Heart left ventricle (tissue), 16 donors: ENCODE results near the gene CDT1. TPM values are rescaled to one million over a fixed set of nuclear protein-coding genes. Genes with fewer than 3 reads are reported as not detected.

Source experiments
- ATAC-seq, 4 donors: fragments of 200-7000 bp; cut with Tn5 transposase; one replicate each; pipeline ENCODE4 v1.9.1; 2020 to 2022; ENCODE audit warnings: moderate library complexity in 4 of 4, mild to moderate bottlenecking in 3 of 4, moderate number of reproducible peaks in 1 of 4
- DNase-seq, 5 donors: peaks; one replicate each; pipeline ENCODE4 v3.0.0-alpha.2; 2020
- H3K27ac ChIP-seq, 12 donors: fragments of 200-600 bp; sonication (generic) in 4 of 12; one replicate each; pipeline versions ENCODE4 v1.5.0 to v1.8.0; 2016 to 2022; ENCODE audit warnings: mild to moderate bottlenecking in 2 of 12
- H3K27me3 ChIP-seq, 9 donors: fragments of 200-600 bp; sonication (generic) in 2 of 9; one replicate each; pipeline versions ENCODE4 v1.5.1 to v1.8.0; 2016 to 2022; ENCODE audit warnings: mild to moderate bottlenecking in 3 of 9
- H3K36me3 ChIP-seq, 9 donors: fragments of 200-600 bp; sonication (generic) in 2 of 9; one replicate each; pipeline versions ENCODE4 v1.5.0 to v1.8.0; 2018 to 2022; ENCODE audit warnings: mild to moderate bottlenecking in 2 of 9
- H3K4me1 ChIP-seq, 12 donors: fragments of 200-600 bp; sonication (generic) in 4 of 12; one replicate each; pipeline versions ENCODE4 v1.5.0 to v1.8.0; 2016 to 2022; ENCODE audit warnings: mild to moderate bottlenecking in 3 of 12
- H3K4me3 ChIP-seq, 12 donors: fragments of 200-600 bp; sonication (generic) in 4 of 12; one replicate each; pipeline versions ENCODE4 v1.5.0 to v1.8.0; 2017 to 2022; ENCODE audit warnings: mild to moderate bottlenecking in 9 of 12, moderate library complexity in 4 of 12
- H3K9me3 ChIP-seq, 12 donors: fragments of 200-600 bp; sonication (generic) in 4 of 12; one replicate each; pipeline versions ENCODE4 v1.5.0 to v1.8.0; 2016 to 2022; ENCODE audit warnings: mild to moderate bottlenecking in 1 of 12
- POLR2A ChIP-seq, 2 donors: fragments of 450-650 bp; IDR thresholded peaks; one replicate each; pipeline ENCODE4 v1.6.1; 2017; ENCODE audit warnings: antibody characterized with exemption in 2 of 2, mild to moderate bottlenecking in 2 of 2, moderate library complexity in 2 of 2
- WGBS, 4 donors: extraction: QIAGEN DNeasy Blood & Tissue Kit in 2 of 4; methylation state at CpG; one replicate each; pipeline versions ENCODE4 v1.1.5 to v1.1.7; 2013 to 2018; 5-methylcytosine and 5-hydroxymethylcytosine counted together
- intact Hi-C, 10 donors: fragments of 100-400 bp; cut with DNase I; formaldehyde crosslinking; loops; one replicate each; pipeline versions ENCODE4 v1.11.1 to v1.14.2; 2022
- polyA plus RNA-seq, 2 donors: library from polyadenylated mRNA; stranded (reverse); fragments of 200-250 nt; gene quantifications; one replicate each; pipeline ENCODE4 v1.2.3, GENCODE V29; 2013
- total RNA-seq, 9 donors: library from RNA; depleted of rRNA in 2 of 9; stranded (reverse); fragments of >200 nt in 2 of 9; fragmentation: NEBNext Ultra II Directional in 3 of 9; extraction: Animal tissue kit (Norgen Biotek cat#: 25700) in 3 of 9; gene quantifications; one replicate each; pipeline versions ENCODE4 v1.1.0 to v1.2.4, GENCODE V29; 2016 to 2023
- TF ChIP-seq, protein P1 (sequence below), 12 donors: fragments of 200-600 bp; sonication (generic) in 4 of 12; IDR thresholded peaks; one replicate each; pipeline versions ENCODE4 v1.5.0 to v1.8.0; 2018 to 2022; ENCODE audit warnings: antibody characterized with exemption in 12 of 12, mild to moderate bottlenecking in 5 of 12
- donor health status: ischemic (EF 13 %, LVEDD 7.1; RV severe dilation, severe dysfunction).
- donor health status: healthy with polysubstance abuse.
- donor health status: DM: no; HTN: yes; CAD: no.
- donor health status: DM: no; HTN: no; CAD: no.
- donor health status: ischemic (EF 25% LVEDD 6.9; RV normal size, moderate dysfunction).
- donor health status: ischemic (EF 25% LVEDD 5.7; RV mildly dilated, moderate dysfunction).
- donor health status: healthy.
- donor health status: DM: yes; HTN: yes; CAD: no.
- donor health status: ischemic (EF 35%, LVEDD 5.7; RV mildly dilated, moderate dysfunction).
- donor health status: nonischemic (EF 11% LVEDD 7.7; RV severe dilation, severe dysfunction).
- donor health status: DM: yes; HTN: yes; CAD: no.
- donor health status: PGD.
- donor health status: ischemic (EF 29% LVEDD 5.4; RV normal size, mild dysfunction).
- donor health status: nonischemic (EF 23%, LVEDD 6.1; RV moderate dilation, normal function).

The CDT1 gene
- total and polyA plus RNA-seq, 11 donors: 0.19 to 6.1 (median 0.61) TPM

DNA sequence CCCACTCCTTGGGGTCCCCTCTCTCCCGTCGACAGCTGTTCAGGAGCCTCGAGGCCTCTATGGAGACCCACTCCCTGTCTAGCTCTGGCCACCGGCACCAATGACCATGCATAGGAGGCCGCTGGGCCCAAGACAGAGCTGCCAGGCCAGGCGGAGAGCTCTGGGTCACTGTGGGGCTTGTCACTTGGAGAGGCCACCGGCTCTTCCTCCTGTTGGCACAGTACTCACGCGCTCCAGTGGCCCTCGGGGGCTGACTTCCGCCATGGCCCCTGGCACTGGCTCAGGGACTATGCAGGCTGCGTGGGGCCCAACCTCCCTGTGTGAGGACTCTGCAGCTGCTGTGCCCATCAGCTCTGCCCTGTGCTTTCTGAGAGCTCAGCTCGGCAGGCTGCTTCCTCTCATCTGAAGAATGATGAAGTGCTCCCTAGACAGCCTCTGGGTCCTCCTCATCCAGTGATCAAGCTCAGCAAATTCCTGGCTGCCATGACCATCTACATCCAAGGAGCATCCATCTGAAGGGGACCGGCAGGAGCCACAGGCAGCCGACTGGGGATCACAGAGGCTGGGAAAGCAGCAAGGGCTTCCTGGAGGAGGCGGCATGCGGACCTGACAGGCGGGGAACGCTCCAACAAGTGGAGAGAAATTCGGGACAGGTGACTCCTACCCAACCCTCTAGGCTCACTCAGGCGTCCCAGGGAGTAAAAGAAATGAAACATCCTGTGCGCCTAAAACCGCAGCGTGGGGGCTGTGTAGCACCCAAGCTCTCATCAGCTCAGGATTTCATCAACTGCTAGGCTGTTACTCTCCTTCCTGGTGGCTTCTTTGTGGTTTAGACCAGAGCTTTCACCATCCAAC lies 36.4 kb downstream of the CDT1 start:
- intact Hi-C loops: no loop called here
- 92 to 96% (median 93%) methylated on average over 13 to 24 of the region's 24 CpGs for WGBS, 4 donors
- no peak overlapping the region for H3K4me3 ChIP-seq
- peaks cover 0 to 49% (median 27%) of the 10 kb centered on the region in 9 donors for H3K36me3 ChIP-seq
- no peaks in the 10 kb centered on the region for H3K27me3 ChIP-seq
- no peaks in the 10 kb centered on the region for H3K4me1 ChIP-seq
- no peaks in the 10 kb centered on the region for H3K9me3 ChIP-seq
- no peak for DNase-seq
- TF ChIP-seq, protein P1, sequence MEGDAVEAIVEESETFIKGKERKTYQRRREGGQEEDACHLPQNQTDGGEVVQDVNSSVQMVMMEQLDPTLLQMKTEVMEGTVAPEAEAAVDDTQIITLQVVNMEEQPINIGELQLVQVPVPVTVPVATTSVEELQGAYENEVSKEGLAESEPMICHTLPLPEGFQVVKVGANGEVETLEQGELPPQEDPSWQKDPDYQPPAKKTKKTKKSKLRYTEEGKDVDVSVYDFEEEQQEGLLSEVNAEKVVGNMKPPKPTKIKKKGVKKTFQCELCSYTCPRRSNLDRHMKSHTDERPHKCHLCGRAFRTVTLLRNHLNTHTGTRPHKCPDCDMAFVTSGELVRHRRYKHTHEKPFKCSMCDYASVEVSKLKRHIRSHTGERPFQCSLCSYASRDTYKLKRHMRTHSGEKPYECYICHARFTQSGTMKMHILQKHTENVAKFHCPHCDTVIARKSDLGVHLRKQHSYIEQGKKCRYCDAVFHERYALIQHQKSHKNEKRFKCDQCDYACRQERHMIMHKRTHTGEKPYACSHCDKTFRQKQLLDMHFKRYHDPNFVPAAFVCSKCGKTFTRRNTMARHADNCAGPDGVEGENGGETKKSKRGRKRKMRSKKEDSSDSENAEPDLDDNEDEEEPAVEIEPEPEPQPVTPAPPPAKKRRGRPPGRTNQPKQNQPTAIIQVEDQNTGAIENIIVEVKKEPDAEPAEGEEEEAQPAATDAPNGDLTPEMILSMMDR (IDR thresholded peaks at IDR 0.05): no peak
- TF ChIP-seq POLR2A (IDR thresholded peaks at IDR 0.05): no peak
- no peak for ATAC-seq
- H3K27ac ChIP-seq: no peak overlapping the region

DNA sequence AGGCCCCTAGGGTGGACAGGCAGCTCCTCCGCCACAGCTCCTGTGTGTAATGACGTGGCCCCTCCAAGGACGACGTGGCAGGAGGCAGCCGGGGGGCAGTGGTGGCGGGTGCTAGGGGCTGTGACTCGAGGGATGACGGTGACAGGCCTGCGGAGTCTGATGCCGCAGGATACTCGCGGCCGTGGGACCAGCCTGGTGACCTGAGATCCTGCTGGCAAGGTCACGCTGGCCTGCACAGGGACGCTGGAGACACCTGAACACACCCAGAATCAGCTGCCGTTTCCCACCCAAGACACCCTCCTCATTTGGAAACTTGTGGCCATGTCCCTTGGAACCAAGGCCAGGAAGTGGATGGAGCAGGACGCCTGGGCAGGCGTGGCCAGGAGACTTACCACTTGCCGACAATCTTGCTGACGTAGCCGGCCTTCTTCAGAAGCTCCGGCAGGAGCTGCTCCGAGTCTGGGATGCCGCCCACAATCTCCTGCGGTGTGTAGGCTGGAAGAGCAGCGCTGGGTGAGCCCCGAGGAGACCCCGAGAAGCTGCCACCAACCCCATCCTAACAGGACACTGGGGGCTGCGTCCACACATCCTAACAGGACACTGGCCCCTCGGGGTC lies 37.1 kb downstream of the CDT1 start:
- no peaks in the 10 kb centered on the region for H3K9me3 ChIP-seq
- peaks cover 0 to 43% (median 22%) of the 10 kb centered on the region in 9 donors for H3K36me3 ChIP-seq
- ATAC-seq (no peak), DNase-seq (no peak)
- no peaks in the 10 kb centered on the region for H3K4me1 ChIP-seq
- no peak overlapping the region for H3K4me3 ChIP-seq
- WGBS, 4 donors: 94 to 97% (median 95%) methylated on average over 23 to 30 of the region's 30 CpGs
- TF ChIP-seq, protein P1 (IDR thresholded peaks at IDR 0.05): no peak
- no peak for TF ChIP-seq POLR2A (IDR thresholded peaks at IDR 0.05)
- no peaks in the 10 kb centered on the region for H3K27me3 ChIP-seq
- H3K27ac ChIP-seq: no peak overlapping the region
- intact Hi-C loops: no loop called here

DNA sequence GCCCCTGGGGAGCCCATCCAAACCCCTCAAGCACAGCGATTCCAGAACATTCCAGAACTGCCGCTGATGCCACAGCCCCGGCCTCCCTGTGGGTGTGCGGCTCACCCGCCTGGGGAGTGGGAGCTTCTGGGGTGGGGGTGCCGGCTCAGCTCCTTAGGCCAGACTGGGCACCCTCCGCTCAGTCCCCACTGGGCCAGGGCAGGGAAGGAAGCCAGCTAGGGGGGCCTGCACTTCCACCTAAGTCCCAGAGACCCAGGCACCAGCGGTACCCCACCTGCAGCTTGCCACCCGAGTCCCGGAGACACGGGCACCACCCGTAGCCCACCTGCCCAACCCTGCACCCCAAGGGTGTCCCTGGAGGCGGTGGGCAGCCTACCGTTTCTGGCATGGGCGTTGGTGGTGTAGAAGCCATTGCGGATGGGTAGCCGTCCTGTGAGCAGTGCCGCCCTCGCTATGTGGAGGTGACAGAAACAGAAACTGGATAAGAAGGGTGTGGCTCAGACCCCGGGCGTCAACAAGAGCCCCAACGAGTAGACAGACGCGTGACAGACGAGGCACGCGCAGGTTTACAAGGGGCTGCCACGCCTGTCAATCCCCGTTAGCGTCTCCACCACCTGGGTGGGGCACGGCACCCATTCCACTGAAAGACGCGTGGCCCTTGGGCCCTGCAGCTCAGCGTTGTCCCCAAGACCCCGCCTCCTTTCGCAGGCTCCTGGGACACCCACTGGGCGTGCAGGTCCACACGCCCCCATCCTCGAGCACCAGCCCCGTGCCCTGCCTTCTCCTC lies 38.1 kb downstream of the CDT1 start:
- TF ChIP-seq POLR2A (IDR thresholded peaks at IDR 0.05): no peak
- TF ChIP-seq, protein P1 (IDR thresholded peaks at IDR 0.05): no peak
- H3K27me3 ChIP-seq: no peaks in the 10 kb centered on the region
- 92 to 94% (median 94%) methylated on average over 23 to 40 of the region's 40 CpGs for WGBS, 4 donors
- H3K9me3 ChIP-seq: no peaks in the 10 kb centered on the region
- intact Hi-C loops: no loop called here
- ATAC-seq (no peak), DNase-seq (no peak)
- H3K4me1 ChIP-seq: no peaks in the 10 kb centered on the region
- H3K36me3 ChIP-seq: peaks cover 0 to 43% (median 22%) of the 10 kb centered on the region in 9 donors
- H3K4me3 ChIP-seq: no peak overlapping the region
- H3K27ac ChIP-seq: no peak overlapping the region

DNA sequence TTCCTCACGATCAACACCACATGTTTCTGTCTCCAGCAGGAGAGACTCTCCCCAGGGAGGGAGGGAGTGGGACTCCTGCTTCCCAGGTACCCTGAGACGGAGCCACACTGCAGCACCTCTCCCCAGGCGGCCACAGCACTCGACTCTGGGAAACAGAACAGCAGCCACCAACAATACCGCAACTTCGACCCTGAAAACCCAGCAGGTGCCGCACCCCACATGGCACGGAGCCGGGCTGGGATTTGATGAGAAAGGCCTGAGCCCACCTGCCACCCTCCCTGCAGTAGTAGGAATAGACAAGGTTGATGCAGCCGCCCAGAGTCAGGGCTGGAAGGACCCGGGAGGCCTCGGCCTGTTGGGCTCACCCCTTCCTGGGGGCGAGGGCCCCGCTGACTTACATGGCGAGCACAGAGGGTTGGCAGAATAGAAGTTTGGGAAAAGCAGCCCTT lies 38.7 kb downstream of the CDT1 start:
- Histone ChIP-seq H3K27me3 (no peaks in the 10 kb centered on the region), H3K9me3 (no peaks in the 10 kb centered on the region), H3K36me3 (peaks cover 0 to 43% (median 24%) of the 10 kb centered on the region in 9 donors), H3K4me3 (no peak overlapping the region), H3K27ac (no peak overlapping the region), H3K4me1 (no peaks in the 10 kb centered on the region)
- WGBS, 4 donors: 82 to 96% (median 94%) methylated on average over 9 to 15 of the region's 15 CpGs
- no peak for ATAC-seq
- intact Hi-C loops: no loop called here
- TF ChIP-seq POLR2A (IDR thresholded peaks at IDR 0.05): no peak
- TF ChIP-seq, protein P1 (IDR thresholded peaks at IDR 0.05): no peak
- no peak for DNase-seq
